H1 (cell line): Measurements from ENCODE around the gene DPY19L3. TPM values are rescaled to one million over a fixed set of nuclear protein-coding genes. Genes with fewer than 3 reads are reported as not detected.

Experiments
- CTCF ChIA-PET: fragments of 300-600 bp; sonication (Branson Sonifier 250); formaldehyde crosslinking; loops from one replicate; lab custom pipeline; 2021; ENCODE audit not compliant: partially characterized antibody; lab: Charles Lee
- POLR2A ChIA-PET: fragments of 300-600 bp; sonication (Branson Sonifier 250); formaldehyde crosslinking; loops from one replicate; lab custom pipeline; 2021; ENCODE audit warnings: inconsistent platforms; ENCODE audit not compliant: partially characterized antibody; lab: Charles Lee
- DNase-seq, 2 experiments: peaks; one replicate each; pipeline versions ENCODE4 v3.0.0 to v3.0.0-alpha.2; 2010 to 2022; ENCODE audit warnings: low spot score in 2 of 2, low read depth in 1 of 2, mixed read lengths in 1 of 2
- FAIRE-seq: peaks from 2 replicates; lab custom pipeline; 2011; peaks lifted over from hg19 to GRCh38; lab: Jason Lieb, UNC
- H2AFZ ChIP-seq: 2 replicates; pipeline ENCODE4 v1.8.1; 2012; ENCODE audit warnings: low read length, inconsistent platforms
- H2AK5ac ChIP-seq: 2 replicates; pipeline ENCODE4 v1.6.1; 2013; ENCODE audit warnings: low read depth, low read length
- H2BK120ac ChIP-seq: replicated peaks from 2 replicates; pipeline ENCODE3; 2013; ENCODE audit warnings: low read depth, low read length, inconsistent platforms
- H2BK12ac ChIP-seq: 2 replicates; pipeline ENCODE4 v1.6.1; 2013; ENCODE audit warnings: low read depth, low read length
- H2BK15ac ChIP-seq: 2 replicates; pipeline ENCODE4 v1.6.1; 2013; ENCODE audit warnings: low read length
- H2BK20ac ChIP-seq: 2 replicates; pipeline ENCODE4 v1.6.1; 2013; ENCODE audit warnings: low read length
- H2BK5ac ChIP-seq: 2 replicates; pipeline ENCODE4 v1.6.1; 2013; ENCODE audit warnings: low read depth, low read length
- H3K14ac ChIP-seq: 2 replicates; pipeline ENCODE4 v1.6.1; 2013; ENCODE audit warnings: inconsistent platforms; ENCODE audit not compliant: insufficient read length
- H3K18ac ChIP-seq: 2 replicates; pipeline ENCODE4 v1.6.1; 2013; ENCODE audit warnings: low read length; ENCODE audit errors: extremely low read depth
- H3K23ac ChIP-seq: 2 replicates; pipeline ENCODE4 v1.6.1; 2013; ENCODE audit warnings: inconsistent platforms; ENCODE audit not compliant: insufficient read length
- H3K23me2 ChIP-seq: 2 replicates; pipeline ENCODE4 v1.6.1; 2013; ENCODE audit warnings: low read depth, low read length
- H3K27ac ChIP-seq: 2 replicates; pipeline ENCODE4 v1.6.1; 2011; ENCODE audit warnings: low read depth, low read length, inconsistent platforms
- H3K27me3 ChIP-seq, 4 experiments: replicated peaks in 1 of 4; 1 replicate in 1 of 4; 2 replicates in 3 of 4; pipeline versions ENCODE4 v1.6.1 to v1.8.1; 2011 to 2013; ENCODE audit warnings: low read length in 3 of 4, mild to moderate bottlenecking in 3 of 4, inconsistent platforms in 2 of 4, mixed read lengths in 2 of 4, moderate library complexity in 1 of 4; ENCODE audit not compliant: control insufficient read depth in 3 of 4, insufficient read depth in 3 of 4; ENCODE audit errors: extremely low read depth in 1 of 4
- H3K36me3 ChIP-seq, 4 experiments: 2 replicates each; pipeline versions ENCODE4 v1.6.1 to v1.8.1; 2011 to 2013; ENCODE audit warnings: mild to moderate bottlenecking in 4 of 4, low read length in 3 of 4, moderate library complexity in 2 of 4, control low read depth in 1 of 4, inconsistent platforms in 1 of 4; ENCODE audit not compliant: insufficient read depth in 4 of 4, control insufficient read depth in 2 of 4
- H3K4ac ChIP-seq: replicated peaks from 2 replicates; pipeline ENCODE3; 2013; ENCODE audit warnings: low read length, low read depth, mixed read lengths, inconsistent platforms; ENCODE audit not compliant: insufficient read length
- H3K4me1 ChIP-seq, 4 experiments: replicated peaks in 1 of 4; 1 replicate in 1 of 4; 2 replicates in 3 of 4; pipeline versions ENCODE4 v1.6.1 to v1.8.1; 2011 to 2013; ENCODE audit warnings: low read length in 3 of 4, inconsistent platforms in 2 of 4, mixed read lengths in 1 of 4; ENCODE audit not compliant: insufficient read depth in 4 of 4, control insufficient read depth in 3 of 4
- H3K4me2 ChIP-seq, 2 experiments: 2 replicates each; pipeline versions ENCODE4 v1.6.1 to v1.8.1; 2011 to 2013; ENCODE audit warnings: low read depth in 2 of 2, low read length in 2 of 2, control low read depth in 1 of 2, inconsistent platforms in 1 of 2, mild to moderate bottlenecking in 1 of 2; ENCODE audit not compliant: insufficient read depth in 1 of 2
- H3K4me3 ChIP-seq, 4 experiments: fragments of 200-600, 300-600 bp in 1 of 4; sonication (generic), shearing (Covaris generic), sonication (Bioruptor Twin) in 1 of 4; 2 replicates each; pipeline versions ENCODE4 v1.5.1 to v1.8.1; 2011 to 2016; ENCODE audit warnings: low read length in 4 of 4, low read depth in 3 of 4, control low read depth in 2 of 4, inconsistent platforms in 2 of 4, mild to moderate bottlenecking in 2 of 4, mixed read lengths in 1 of 4, moderate library complexity in 1 of 4; ENCODE audit not compliant: insufficient read depth in 2 of 4; ENCODE audit errors: extremely low read depth in 1 of 4
- H3K56ac ChIP-seq: replicated peaks from 2 replicates; pipeline ENCODE3; 2013; ENCODE audit warnings: low read depth, mild to moderate bottlenecking, mixed read lengths, low read length, inconsistent platforms; ENCODE audit not compliant: insufficient read length
- H3K79me1 ChIP-seq: 2 replicates; pipeline ENCODE4 v1.6.1; 2013; ENCODE audit warnings: low read depth, low read length, control low read depth
- H3K79me2 ChIP-seq, 2 experiments: 2 replicates each; pipeline versions ENCODE4 v1.6.1 to v1.8.1; 2012 to 2013; ENCODE audit warnings: low read length in 2 of 2, mild to moderate bottlenecking in 2 of 2, inconsistent platforms in 1 of 2; ENCODE audit not compliant: insufficient read depth in 2 of 2, control insufficient read depth in 1 of 2
- H3K9ac ChIP-seq, 4 experiments: replicated peaks in 1 of 4; 1 replicate in 1 of 4; 2 replicates in 3 of 4; pipeline versions ENCODE4 v1.6.1 to v1.8.1; 2011 to 2013; ENCODE audit warnings: low read depth in 3 of 4, low read length in 3 of 4, control low read depth in 2 of 4, mild to moderate bottlenecking in 2 of 4, moderate library complexity in 2 of 4, inconsistent platforms in 1 of 4; ENCODE audit errors: extremely low read depth in 1 of 4
- H3K9me3 ChIP-seq, 2 experiments: 2 replicates each; pipeline versions ENCODE4 v1.6.1 to v1.8.1; 2012 to 2013; ENCODE audit warnings: mild to moderate bottlenecking in 2 of 2, moderate library complexity in 2 of 2, control low read depth in 1 of 2, inconsistent platforms in 1 of 2, low read depth in 1 of 2, low read length in 1 of 2, mixed read lengths in 1 of 2; ENCODE audit not compliant: insufficient read depth in 2 of 2
- H4K20me1 ChIP-seq, 2 experiments: replicated peaks in 1 of 2; 2 replicates each; pipeline versions ENCODE3 to v1.8.1; 2011 to 2013; ENCODE audit warnings: inconsistent platforms in 2 of 2, low read length in 2 of 2, mild to moderate bottlenecking in 1 of 2; ENCODE audit not compliant: insufficient read depth in 2 of 2, control insufficient read depth in 1 of 2
- H4K5ac ChIP-seq: 2 replicates; pipeline ENCODE4 v1.6.1; 2013; ENCODE audit warnings: low read length, low read depth, mixed read lengths, inconsistent platforms; ENCODE audit not compliant: insufficient read length
- H4K8ac ChIP-seq: 2 replicates; pipeline ENCODE4 v1.8.0; 2013; ENCODE audit warnings: mild to moderate bottlenecking, moderate library complexity, low read length, inconsistent platforms; ENCODE audit not compliant: insufficient read depth; ENCODE audit errors: extremely low read depth
- H4K91ac ChIP-seq: replicated peaks from 2 replicates; pipeline ENCODE3; 2013; ENCODE audit warnings: low read length, mixed read lengths, inconsistent platforms; ENCODE audit not compliant: insufficient read length
- EZH2 ChIP-seq: fragments of 200-600 bp; sonication (generic); IDR thresholded peaks from 2 replicates; pipeline ENCODE4 v1.7.1; 2012; ENCODE audit warnings: low read depth, mild to moderate bottlenecking, moderate library complexity, low read length, inconsistent platforms; ENCODE audit not compliant: severe bottlenecking
- HDAC6 ChIP-seq: IDR thresholded peaks from one replicate; pipeline ENCODE4 v1.7.1; 2012; ENCODE audit warnings: low read depth, mild to moderate bottlenecking, inconsistent platforms, low read length, moderate library complexity
- JUN ChIP-seq: IDR thresholded peaks from 2 replicates; pipeline ENCODE4 v1.6.1; 2011; ENCODE audit warnings: low read depth, mild to moderate bottlenecking, improper control_type of control experiment, low read length
- NANOG ChIP-seq: IDR thresholded peaks from 2 replicates; pipeline ENCODE4 v1.6.1; 2011; ENCODE audit warnings: low read length, low read depth, mild to moderate bottlenecking, inconsistent platforms; ENCODE audit not compliant: insufficient read depth, poor library complexity, severe bottlenecking
- RAD21 ChIP-seq, 2 experiments: IDR thresholded peaks in 1 of 2; conservative IDR thresholded peaks in 1 of 2; 2 replicates each; pipeline ENCODE4 v1.6.1; 2011; ENCODE audit warnings: low read depth in 2 of 2, low read length in 2 of 2, improper control_type of control experiment in 1 of 2, inconsistent platforms in 1 of 2, mild to moderate bottlenecking in 1 of 2, moderate library complexity in 1 of 2
- RFX5 ChIP-seq: IDR thresholded peaks from 2 replicates; pipeline ENCODE4 v1.6.1; 2011; ENCODE audit warnings: low read depth, low read length, improper control_type of control experiment, borderline replicate concordance
- SIN3A ChIP-seq, 2 experiments: IDR thresholded peaks in 1 of 2; conservative IDR thresholded peaks in 1 of 2; 2 replicates each; pipeline ENCODE4 v1.6.1; 2011 to 2012; ENCODE audit warnings: low read length in 2 of 2, improper control_type of control experiment in 1 of 2, low read depth in 1 of 2, mild to moderate bottlenecking in 1 of 2
- SIX5 ChIP-seq: IDR thresholded peaks from 2 replicates; pipeline ENCODE4 v1.6.1; 2011; ENCODE audit warnings: mild to moderate bottlenecking, low read depth, low read length
- WGBS, 2 experiments: shearing (Covaris generic) in 1 of 2; methylation state at CpG; one replicate each; pipeline versions ENCODE4 v1.1.6 to v1.1.7; 2013 to 2015; ENCODE audit warnings: low lambda C conversion rate in 2 of 2, mixed read lengths in 2 of 2, inconsistent platforms in 1 of 2, low coverage in 1 of 2, missing lambda C conversion rate in 1 of 2; ENCODE audit not compliant: insufficient replicate concordance in 2 of 2, insufficient coverage in 1 of 2, insufficient read length in 1 of 2; ENCODE audit errors: extremely low coverage in 1 of 2, missing lambda C conversion rate in 1 of 2; 5-methylcytosine and 5-hydroxymethylcytosine counted together
- polyA plus RNA-seq, 7 experiments: library from polyadenylated mRNA; depleted of rRNA in 3 of 7; stranded (reverse) in 5 of 7; unstranded in 2 of 7; fragments of >200 nt in 5 of 7; fragments of 200-250 nt in 2 of 7; gene quantifications; 1 replicate in 5 of 7; 2 replicates in 1 of 7; 4 replicates in 1 of 7; pipeline versions ENCODE4 v1.2.1 to v1.2.3, GENCODE V29; 2011 to 2013; ENCODE audit warnings: missing spikeins in 2 of 7, mixed read lengths in 2 of 7
- total RNA-seq: library from RNA; stranded (reverse); fragmentation: NEBNext Ultra II Directional; extraction: Animal tissue kit (Norgen Biotek cat#: 25700); gene quantifications from 2 replicates; pipeline ENCODE4 v1.2.1, GENCODE V29; 2021

Gene DPY19L3
- total and polyA plus RNA-seq, 2 of the 8 experiments (the other 6 are each of a cell fraction or from before 2014, with no cell fraction given): 35.3 to 60.2 TPM

DNA sequence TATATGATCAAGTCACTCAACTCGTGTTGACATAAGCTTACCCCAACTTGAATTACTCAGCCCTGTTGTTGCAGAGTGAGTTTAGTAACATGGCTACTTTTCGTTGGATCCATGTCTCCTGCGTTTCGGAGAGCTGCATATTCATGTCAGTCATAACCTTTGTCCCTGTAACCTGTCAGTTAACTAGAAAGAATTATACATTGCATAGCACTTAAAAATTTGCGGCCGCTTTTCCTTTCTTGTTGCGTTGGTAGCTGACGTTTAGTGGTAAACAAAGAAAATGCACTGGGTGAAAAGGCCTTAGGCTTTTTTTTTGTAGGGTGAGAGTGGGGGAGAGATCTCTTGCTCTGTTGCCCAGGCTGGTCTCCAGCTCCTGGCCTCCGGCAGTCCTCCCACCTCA lies 46.0 kb upstream of the DPY19L3 start:
- H2BK15ac ChIP-seq: no peak overlapping the region
- H3K9ac ChIP-seq: no peak overlapping the region
- H3K4me1 ChIP-seq: no peaks in the 10 kb centered on the region
- no peak overlapping the region for H3K18ac ChIP-seq
- no peak overlapping the region for H3K4me2 ChIP-seq
- H2AFZ ChIP-seq: no peak overlapping the region
- no peak overlapping the region for H2BK12ac ChIP-seq
- no peak overlapping the region for H4K8ac ChIP-seq
- peaks cover 0 to 17% of the 10 kb centered on the region in 2 experiments; a peak in 3 of 4 replicates for H3K79me2 ChIP-seq
- H3K23me2 ChIP-seq: no peaks in the 10 kb centered on the region; the same call in 1 of the 2 replicates
- DNase-seq (no peak), FAIRE-seq (no peak)
- H3K9me3 ChIP-seq: no peaks in the 10 kb centered on the region
- no peak overlapping the region for H3K56ac ChIP-seq
- no peak overlapping the region for H2BK5ac ChIP-seq
- WGBS, 2 experiments: 95% methylated on average over 9 of the region's 9 CpGs; no CpG with 5 or more reads in 1 of the 2 experiments
- H3K4ac ChIP-seq: no peak overlapping the region
- ChIA-PET CTCF (interaction anchor here (0.6 to 1.1 kb wide), 4 partner anchors 16 to 1576 kb away, joined by 3 to 4 read pairs (median 3); no protein-coding TSS in a partner anchor), POLR2A (interaction anchor here (1.1 to 1.6 kb wide), 3 partner anchors 9 to 46 kb away, joined by 3 to 4 read pairs (median 3); partner anchors contain the start of gene DPY19L3)
- H3K14ac ChIP-seq: no peak overlapping the region
- no peak overlapping the region for H4K91ac ChIP-seq
- peaks cover 3 to 4% of the 10 kb centered on the region in 2 experiments for H4K20me1 ChIP-seq
- peaks cover 1% of the 10 kb centered on the region for H3K79me1 ChIP-seq
- H3K23ac ChIP-seq: no peak overlapping the region
- no peak overlapping the region for H2BK20ac ChIP-seq
- peaks cover 20 to 70% (median 55%) of the 10 kb centered on the region in 4 experiments for H3K36me3 ChIP-seq
- no peak overlapping the region for H2AK5ac ChIP-seq
- H2BK120ac ChIP-seq: no peak overlapping the region
- H3K4me3 ChIP-seq: no peak overlapping the region
- no peak overlapping the region for H4K5ac ChIP-seq
- no peaks in the 10 kb centered on the region for H3K27me3 ChIP-seq
- H3K27ac ChIP-seq: no peak overlapping the region
- TF ChIP-seq EZH2 (no peak), JUN (no peak), SIX5 (no peak), RAD21 (IDR thresholded peaks at IDR 0.05 in 1 of 2, conservative IDR thresholded peaks at IDR 0.05 in 1 of 2; ENCODE audit: low read depth in 2 of 2, low read length in 2 of 2) (no peak), SIN3A (conservative IDR thresholded peaks at IDR 0.05 in 1 of 2, IDR thresholded peaks at IDR 0.05 in 1 of 2; ENCODE audit: low read depth in 1 of 2, low read length in 2 of 2) (no peak), HDAC6 (no peak), RFX5 (no peak), NANOG (no peak)
